ENCODE measurements around the gene TNS3.

DNA sequence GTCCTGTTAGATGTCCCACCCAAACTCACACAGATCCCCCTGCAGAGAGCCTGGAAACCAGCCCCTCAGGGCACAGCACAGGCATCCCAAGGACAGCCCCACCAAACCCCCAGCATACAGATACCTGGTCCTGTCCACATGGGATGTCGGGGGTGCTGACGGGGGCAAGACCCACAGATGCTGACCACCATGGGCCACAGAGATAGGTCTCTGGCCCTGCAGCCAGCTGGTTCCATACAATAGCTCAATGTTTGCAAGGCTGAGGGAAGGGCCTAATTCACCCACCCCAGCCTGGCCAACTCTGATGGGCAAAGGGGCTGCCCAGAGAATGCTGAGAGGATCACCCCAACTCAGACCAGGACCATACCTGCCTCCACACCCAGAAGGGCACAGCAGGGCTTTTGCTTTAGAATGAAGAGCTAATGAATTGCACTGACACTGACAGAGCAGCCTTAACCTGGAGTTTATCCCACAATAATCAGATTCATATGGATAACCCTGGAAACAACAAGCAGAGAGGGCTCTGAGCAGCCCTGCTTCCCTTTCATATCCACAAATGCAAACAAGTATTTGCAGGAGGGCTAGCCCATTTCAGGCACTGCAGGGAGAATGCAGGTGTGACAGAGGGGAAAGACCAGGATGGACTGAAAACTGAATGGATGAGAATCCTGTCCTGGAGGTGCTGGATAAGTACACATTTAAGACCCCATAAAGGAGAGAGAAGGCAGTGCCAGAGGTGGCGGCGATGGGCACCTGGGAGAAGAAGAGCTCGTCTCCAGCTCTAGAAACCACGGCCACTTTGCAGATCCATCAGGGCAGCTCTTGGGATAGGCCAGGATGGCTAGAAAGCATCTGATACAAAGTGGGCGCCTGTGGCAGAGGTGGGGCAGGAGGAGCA lies 126.7 kb downstream of the TNS3 start:
- TF ChIP-seq POLR2A (IDR thresholded peaks at IDR 0.05; ENCODE audit: low read length) (no peak), GATA1 (IDR thresholded peaks at IDR 0.05; ENCODE audit: low read depth, low read length) (no peak)
